Endothelial cell of umbilical vein (primary cell): ENCODE data around the gene GADD45G.

Source experiments
- FOS ChIP-seq: IDR thresholded peaks from 2 replicates; pipeline ENCODE4 v1.6.1; 2011; ENCODE audit warnings: mild to moderate bottlenecking, low read length, moderate library complexity, borderline replicate concordance; ENCODE audit not compliant: insufficient read depth
- GATA2 ChIP-seq: IDR thresholded peaks from 2 replicates; pipeline ENCODE4 v1.7.0; 2011; ENCODE audit warnings: low read depth, mild to moderate bottlenecking, moderate library complexity, mixed read lengths, low read length; ENCODE audit not compliant: insufficient read length, insufficient read depth
- MAX ChIP-seq: IDR thresholded peaks from 2 replicates; pipeline ENCODE4 v1.6.1; 2011; ENCODE audit not compliant: insufficient read depth, insufficient read length
- POLR2A ChIP-seq: IDR thresholded peaks from 2 replicates; pipeline ENCODE4 v1.6.1; 2012; ENCODE audit warnings: low read depth, mild to moderate bottlenecking, control low read depth, low read length
- POLR2AphosphoS5 ChIP-seq: IDR thresholded peaks from 2 replicates; pipeline ENCODE4 v1.6.1; 2012; ENCODE audit warnings: low read depth, mild to moderate bottlenecking, control low read depth, low read length, moderate library complexity; ENCODE audit not compliant: insufficient read depth

- TF ChIP-seq POLR2A, result no peak
- no peak for TF ChIP-seq POLR2AphosphoS5
- TF ChIP-seq FOS, result no peak
- TF ChIP-seq MAX, result no peak
- no peak for TF ChIP-seq GATA2
These were observed 42.7 kb downstream of the GADD45G start for GRCh38 chr9:89647366-89648128.
